RPMI7951 (cell line): ENCODE results near the gene SOAT2. TPM values are rescaled to one million over a fixed set of nuclear protein-coding genes. Genes with fewer than 3 reads are reported as not detected.

Source experiments
- DNase-seq: peaks from one replicate; pipeline ENCODE4 v3.0.0-alpha.2; 2012; ENCODE audit warnings: low read depth
- total RNA-seq: library from RNA; depleted of rRNA; stranded (reverse); fragments of >200 nt; shearing (Covaris generic); gene quantifications from 2 replicates; pipeline ENCODE4 v1.2.3, GENCODE V29; 2014; rRNA removed

Gene SOAT2
- not detected in 2 replicates for total RNA-seq

GRCh38 chr12:53102883-53103807 is at the start of gene SOAT2:
TSS of gene SOAT2 (plus strand) at chr12:53103486. CDS start at chr12:53103578, 92 bp downstream.
- no peak for DNase-seq

GRCh38 chr12:53054112-53054878 is 49.0 kb upstream of the SOAT2 start:
- DNase-seq: peak; percentile 79

- DNase-seq: no peak
Observed at GRCh38 chr12:53055471-53056266, 47.6 kb upstream of the SOAT2 start.

- no peak for DNase-seq
Observed at GRCh38 chr12:53056296-53056695, 47.0 kb upstream of the SOAT2 start.

GRCh38 chr12:53056901-53057300 is 46.4 kb upstream of the SOAT2 start:
- DNase-seq: no peak

GRCh38 chr12:53057816-53058500 is 45.3 kb upstream of the SOAT2 start:
- DNase-seq: no peak

GRCh38 chr12:53058674-53059433 is 44.4 kb upstream of the SOAT2 start:
- no peak for DNase-seq

- no peak for DNase-seq
Observed at GRCh38 chr12:53059434-53060063, 43.7 kb upstream of the SOAT2 start.

GRCh38 chr12:53060064-53060720 is 43.1 kb upstream of the SOAT2 start:
- DNase-seq: no peak

- DNase-seq: no peak
Observed at GRCh38 chr12:53060721-53061276, 42.5 kb upstream of the SOAT2 start.

- no peak for DNase-seq
Observed at GRCh38 chr12:53061404-53062010, 41.8 kb upstream of the SOAT2 start.

GRCh38 chr12:53062011-53062961 is 41.0 kb upstream of the SOAT2 start:
- DNase-seq: no peak

- no peak for DNase-seq
Observed at GRCh38 chr12:53062977-53063707, 40.1 kb upstream of the SOAT2 start.

- no peak for DNase-seq
Observed at GRCh38 chr12:53063708-53064612, 39.3 kb upstream of the SOAT2 start.

- DNase-seq: no peak
Observed at GRCh38 chr12:53064613-53065436, 38.5 kb upstream of the SOAT2 start.
